ENCODE data around the gene BRINP2.
"Not testable (repeated sequence)": the region's sequence is repeated elsewhere in the genome, so short reads cannot be mapped to it uniquely, and the experiment has no call there.

BRINP2 gene

DNA sequence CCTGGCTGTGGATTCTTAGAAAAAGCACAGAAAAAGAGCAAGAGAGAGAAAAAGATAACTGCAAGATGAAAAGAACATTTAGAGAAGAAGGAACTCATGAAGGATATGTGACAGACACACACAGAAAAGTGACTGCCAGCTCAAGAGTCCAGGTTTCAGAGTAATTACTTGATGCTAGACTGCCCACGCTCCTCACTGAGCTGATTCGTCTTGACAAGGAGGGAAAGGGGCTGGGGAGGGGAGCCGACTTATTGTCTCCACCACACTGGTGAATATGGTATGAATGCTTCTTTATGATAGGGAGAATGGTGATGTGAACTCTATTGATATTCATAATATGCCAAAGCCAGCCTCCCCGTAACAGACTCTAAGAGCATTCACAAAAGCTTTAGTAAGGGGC is 140.4 kb downstream of the BRINP2 start:
- H3K4me3 ChIP-seq = no peak overlapping the region
- no peaks in the 10 kb centered on the region for H3K27me3 ChIP-seq (ENCODE audit: low read depth)
- DNase-seq (ENCODE audit: low spot score in 2 of 2) = no peak
- H3K36me3 ChIP-seq (replicated peaks) = no peaks in the 10 kb centered on the region
- in situ Hi-C loops (cut with MboI; ENCODE audit: low sequenced_read_pairs) = no loop called here
- H3K9me3 ChIP-seq = no peaks in the 10 kb centered on the region
- no peaks in the 10 kb centered on the region for H3K4me1 ChIP-seq

DNA sequence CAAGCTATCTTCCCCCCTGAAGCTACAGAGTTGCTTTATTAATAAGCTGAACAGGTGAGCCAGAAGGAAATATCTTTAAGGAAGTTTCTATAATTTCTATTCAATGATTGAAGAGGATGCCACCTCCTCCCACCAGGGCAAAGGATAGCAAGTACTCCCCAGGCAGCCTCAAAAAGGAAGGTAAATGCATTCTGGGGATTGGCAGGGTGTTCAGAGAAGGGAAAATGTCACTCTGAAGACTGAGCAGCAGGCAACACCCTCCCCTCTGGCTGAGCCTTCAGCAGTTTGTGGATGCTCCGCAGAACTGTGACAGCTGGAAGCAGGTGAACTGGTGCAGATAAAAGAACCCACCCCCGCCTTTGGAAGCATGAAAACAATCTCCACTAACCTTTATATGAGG is 140.8 kb downstream of the BRINP2 start:
- no peak for DNase-seq (ENCODE audit: low spot score in 2 of 2)
- H3K4me1 ChIP-seq = no peaks in the 10 kb centered on the region
- H3K4me3 ChIP-seq = no peak overlapping the region
- H3K9me3 ChIP-seq = no peaks in the 10 kb centered on the region
- no peaks in the 10 kb centered on the region for H3K36me3 ChIP-seq (replicated peaks)
- no peaks in the 10 kb centered on the region for H3K27me3 ChIP-seq (ENCODE audit: low read depth)
- in situ Hi-C loops (cut with MboI; ENCODE audit: low sequenced_read_pairs) = no loop called here

DNA sequence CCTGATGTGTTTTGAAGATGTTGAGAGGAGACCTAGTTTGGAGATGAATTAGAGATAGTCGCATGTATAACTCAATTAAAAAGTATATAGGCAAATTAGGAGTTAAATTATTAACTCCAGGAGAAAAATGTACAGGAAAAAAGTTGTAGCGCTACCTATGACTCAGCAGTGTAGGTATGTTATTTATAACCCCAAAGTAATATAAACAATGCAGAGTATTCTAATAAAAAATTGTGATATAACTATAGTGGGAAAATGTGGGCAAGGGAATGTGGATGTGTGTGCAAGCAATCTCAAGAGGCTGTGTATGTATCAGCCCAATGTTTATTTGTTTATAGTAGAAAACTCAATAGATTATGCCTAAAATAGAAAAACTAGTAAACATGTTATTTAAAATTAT is 144.5 kb downstream of the BRINP2 start:
- Histone ChIP-seq H3K4me3 (no peak overlapping the region), H3K4me1 (no peaks in the 10 kb centered on the region), H3K36me3 (replicated peaks) (no peaks in the 10 kb centered on the region), H3K9me3 (no peaks in the 10 kb centered on the region), H3K27me3 (ENCODE audit: low read depth) (no peaks in the 10 kb centered on the region)
- in situ Hi-C loops (cut with MboI; ENCODE audit: low sequenced_read_pairs) = no loop called here
- DNase-seq (ENCODE audit: low spot score in 2 of 2) = no peak

DNA sequence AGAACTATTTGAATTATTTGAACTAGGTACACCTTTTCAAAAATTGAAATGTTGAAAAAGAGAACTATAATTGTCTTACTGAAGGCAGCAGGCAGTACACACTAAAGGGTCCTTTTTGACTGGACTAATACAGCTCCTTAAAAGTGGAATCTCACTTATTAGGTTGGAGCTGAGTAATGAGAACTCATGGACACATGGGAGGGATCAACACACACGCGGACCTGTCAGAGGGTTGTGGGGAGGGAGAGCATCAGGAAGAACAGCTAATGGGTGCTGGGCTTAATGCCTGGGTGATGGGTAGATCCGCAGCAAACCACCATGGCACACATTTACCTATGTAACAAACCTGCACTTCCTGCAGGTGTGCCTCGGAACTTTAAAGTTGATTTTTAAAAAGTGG is 145.0 kb downstream of the BRINP2 start:
- in situ Hi-C loops (cut with MboI; ENCODE audit: low sequenced_read_pairs) = no loop called here
- no peak for DNase-seq (ENCODE audit: low spot score in 2 of 2)
- H3K4me3 ChIP-seq = no peak overlapping the region

DNA sequence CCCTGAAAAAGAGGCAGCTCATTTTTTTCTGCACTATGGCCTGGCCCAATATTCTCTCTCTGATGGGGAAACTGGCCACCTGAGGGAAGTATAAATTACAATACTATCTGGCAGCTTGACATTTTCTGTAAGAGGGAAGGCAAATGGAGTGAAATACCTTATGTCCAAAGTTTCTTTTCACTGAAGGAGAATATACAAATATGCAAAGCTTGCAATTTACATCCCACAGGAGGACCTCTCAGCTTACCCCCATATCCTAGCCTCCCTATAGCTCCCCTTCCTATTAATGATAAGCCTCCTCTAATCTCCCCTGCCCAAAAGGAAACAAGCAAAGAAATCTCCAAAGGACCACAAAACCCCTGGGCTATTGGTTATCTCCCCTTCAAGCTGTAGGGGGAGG is 150.7 kb downstream of the BRINP2 start:
- H3K4me3 ChIP-seq; DNase-seq (ENCODE audit: low spot score in 2 of 2); H3K36me3 ChIP-seq (replicated peaks); H3K27me3 ChIP-seq (ENCODE audit: low read depth); H3K4me1 ChIP-seq; in situ Hi-C loops (cut with MboI; ENCODE audit: low sequenced_read_pairs); H3K9me3 ChIP-seq: not testable (repeated sequence)

More for the DNA sequence above, 145.0 kb downstream of the BRINP2 start:
- H3K36me3 ChIP-seq (replicated peaks) = no peaks in the 10 kb centered on the region
- no peaks in the 10 kb centered on the region for H3K4me1 ChIP-seq
- no peaks in the 10 kb centered on the region for H3K27me3 ChIP-seq (ENCODE audit: low read depth)
- H3K9me3 ChIP-seq = no peaks in the 10 kb centered on the region

DNA sequence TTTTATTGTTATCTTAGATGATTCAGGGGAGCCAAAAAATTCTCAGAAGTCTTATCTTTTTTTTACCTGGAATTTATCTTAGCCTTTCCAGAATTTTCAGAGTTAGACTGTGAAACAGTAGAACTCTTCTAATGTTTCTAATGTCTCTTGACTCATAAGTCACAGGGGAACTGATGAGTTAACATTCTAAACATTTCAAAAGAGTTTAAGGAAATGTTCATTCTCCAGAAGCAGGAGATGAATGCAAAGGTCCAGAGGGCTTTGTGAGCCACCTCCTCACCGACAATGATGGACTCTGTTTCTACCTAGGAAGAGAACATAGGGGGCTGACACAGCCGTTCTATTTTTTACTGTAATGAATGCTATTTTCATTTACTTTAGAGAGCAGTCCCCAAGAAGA is 157.5 kb downstream of the BRINP2 start:
- no peaks in the 10 kb centered on the region for H3K27me3 ChIP-seq (ENCODE audit: low read depth)
- in situ Hi-C loops (cut with MboI; ENCODE audit: low sequenced_read_pairs) = no loop called here
- DNase-seq (ENCODE audit: low spot score in 2 of 2) = no peak
- no peaks in the 10 kb centered on the region for H3K4me1 ChIP-seq
- no peaks in the 10 kb centered on the region for H3K9me3 ChIP-seq
- H3K36me3 ChIP-seq (replicated peaks) = no peaks in the 10 kb centered on the region
- H3K4me3 ChIP-seq = no peak overlapping the region

DNA sequence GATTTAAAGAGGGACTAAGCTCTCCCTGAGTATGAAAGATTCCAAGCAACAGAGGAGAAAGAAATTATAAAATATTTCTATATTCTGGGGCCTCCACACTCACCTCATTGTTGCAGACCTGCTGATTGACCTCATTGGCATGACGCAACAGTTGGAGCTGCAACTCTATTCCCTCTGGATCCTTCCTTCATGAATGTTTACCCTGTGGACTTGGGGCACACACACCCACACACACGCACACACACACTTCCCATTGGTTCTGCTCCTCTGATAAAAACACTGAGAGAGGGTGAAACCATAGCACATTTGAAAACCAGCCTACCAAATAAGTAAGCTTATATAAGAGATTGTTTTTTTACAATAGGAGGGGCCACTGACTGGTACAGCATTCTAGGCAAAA is 159.1 kb downstream of the BRINP2 start:
- in situ Hi-C loops (cut with MboI; ENCODE audit: low sequenced_read_pairs) = no loop called here

More for the DNA sequence above, 159.1 kb downstream of the BRINP2 start:
- Histone ChIP-seq H3K36me3 (replicated peaks) (no peaks in the 10 kb centered on the region), H3K4me3 (no peak overlapping the region), H3K9me3 (no peaks in the 10 kb centered on the region), H3K4me1 (no peaks in the 10 kb centered on the region), H3K27me3 (ENCODE audit: low read depth) (no peaks in the 10 kb centered on the region)
- DNase-seq (ENCODE audit: low spot score in 2 of 2) = no peak

Data from HAP-1 (cell line).